ENCODE measurements around the gene PPP3R1.

GRCh38 chr2:68152681-68153347 is 99.5 kb downstream of the PPP3R1 start:
- TF ChIP-seq CTCF (IDR thresholded peaks at IDR 0.05) (no peak), RAD21 (conservative IDR thresholded peaks at IDR 0.05 in 1 of 2, IDR thresholded peaks at IDR 0.05 in 1 of 2) (no peak), POLR2A (IDR thresholded peaks at IDR 0.05; ENCODE audit: low read length) (no peak)
- TF ChIP-seq, protein P1, sequence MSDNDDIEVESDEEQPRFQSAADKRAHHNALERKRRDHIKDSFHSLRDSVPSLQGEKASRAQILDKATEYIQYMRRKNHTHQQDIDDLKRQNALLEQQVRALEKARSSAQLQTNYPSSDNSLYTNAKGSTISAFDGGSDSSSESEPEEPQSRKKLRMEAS (IDR thresholded peaks at IDR 0.05), result no peak
